SK-MEL-5 (cell line): ENCODE data around the gene SAV1. TPM values are rescaled to one million over a fixed set of nuclear protein-coding genes. Genes with fewer than 3 reads are reported as not detected.
"Not testable (repeated sequence)": the region's sequence is repeated elsewhere in the genome, so short reads cannot be mapped to it uniquely, and the experiment has no call there.

Experiments
- DNase-seq: peaks from one replicate; pipeline ENCODE4 v3.0.0-alpha.2; 2016; ENCODE audit warnings: low read depth, low spot score
- in situ Hi-C: cut with HindIII; loops from 2 replicates; pipeline ENCODE4 v1.10.0; 2016; ENCODE audit warnings: low sequenced_read_pairs, high pct_unique_total_duplicates, low pct_unique_long_range_greater_than_20kb
- polyA plus RNA-seq, 2 experiments: library from polyadenylated mRNA; depleted of rRNA; stranded (reverse); fragments of >200 nt; gene quantifications; 2 replicates each; pipeline ENCODE4 v1.2.3, GENCODE V29; 2015
- total RNA-seq: library from RNA; depleted of rRNA; stranded (reverse); fragments of >200 nt; shearing (Covaris generic); gene quantifications from 2 replicates; pipeline ENCODE4 v1.2.3, GENCODE V29; 2014; rRNA removed

The SAV1 gene
- 26.3 and 27.4 TPM in 2 replicates for total RNA-seq
- 25.8 and 33.7 TPM in 2 replicates for polyA plus RNA-seq (2015; cell fraction: cytosol; rRNA removed)
- polyA plus RNA-seq (2015; cell fraction: nucleus; rRNA removed), result 7.7 and 14.1 TPM in 2 replicates

GRCh38 chr14:50667996-50668825 is at the start of gene SAV1:
Gene SAV1 (minus strand): TSS chr14:50668306. CDS start chr14:50667967, 339 bp downstream.
- peak; percentile 83 for DNase-seq
- in situ Hi-C loops, result no loop called here

- in situ Hi-C loops, result loop anchor here (25.0 kb wide), 1 partner anchor 106 kb away; no protein-coding TSS in a partner anchor
- no peak for DNase-seq
These were observed 49.7 kb upstream of the SAV1 start for GRCh38 chr14:50717811-50718210.

- peak; percentile 66 for DNase-seq
- in situ Hi-C loops, result loop anchor here (25.0 kb wide), 1 partner anchor 102 kb away; no protein-coding TSS in a partner anchor
These were observed 46.5 kb upstream of the SAV1 start for GRCh38 chr14:50714450-50715073.

- in situ Hi-C loops, result loop anchor here (25.0 kb wide), 1 partner anchor 99 kb away; no protein-coding TSS in a partner anchor
- no peak for DNase-seq
These were observed 42.9 kb upstream of the SAV1 start for GRCh38 chr14:50711043-50711442.

- in situ Hi-C loops, result loop anchor here (25.0 kb wide), 1 partner anchor 93 kb away; no protein-coding TSS in a partner anchor
- no peak for DNase-seq
These were observed 37.0 kb upstream of the SAV1 start for GRCh38 chr14:50705026-50705593.

GRCh38 chr14:50704454-50705010 is 36.4 kb upstream of the SAV1 start:
- DNase-seq, result no peak
- in situ Hi-C loops, result loop anchor here (25.0 kb wide), 1 partner anchor 92 kb away; no protein-coding TSS in a partner anchor

GRCh38 chr14:50697659-50698290 is 29.7 kb upstream of the SAV1 start:
- DNase-seq, result no peak
- in situ Hi-C loops, result no loop called here

- DNase-seq, in situ Hi-C loops: not testable (repeated sequence)
These were observed 26.2 kb upstream of the SAV1 start for GRCh38 chr14:50694260-50694659.

- in situ Hi-C loops, result no loop called here
- DNase-seq, result no peak
These were observed 20.8 kb upstream of the SAV1 start for GRCh38 chr14:50688875-50689274.

GRCh38 chr14:50679674-50680073 is 11.6 kb upstream of the SAV1 start:
- in situ Hi-C loops, result no loop called here
- DNase-seq, result no peak

GRCh38 chr14:50678163-50678562 is 10.1 kb upstream of the SAV1 start:
- in situ Hi-C loops, result no loop called here
- DNase-seq, result no peak

- in situ Hi-C loops, result no loop called here
- DNase-seq, result peak; percentile 66
These were observed 9.5 kb upstream of the SAV1 start for GRCh38 chr14:50677527-50678063.

- in situ Hi-C loops, result no loop called here
- no peak for DNase-seq
These were observed 8.9 kb upstream of the SAV1 start for GRCh38 chr14:50676814-50677516.

GRCh38 chr14:50675597-50675996 is 7.5 kb upstream of the SAV1 start:
- in situ Hi-C loops, result no loop called here
- no peak for DNase-seq

- in situ Hi-C loops, result no loop called here
- DNase-seq, result no peak
These were observed 2.8 kb upstream of the SAV1 start for GRCh38 chr14:50670866-50671256.

- DNase-seq, result peak; percentile 36
- in situ Hi-C loops, result no loop called here
These were observed 2.2 kb upstream of the SAV1 start for GRCh38 chr14:50670196-50670865.
